Glutamatergic neuron (in vitro differentiated cells): ENCODE results near the gene DLK1. TPM values are rescaled to one million over a fixed set of nuclear protein-coding genes. Genes with fewer than 3 reads are reported as not detected.
A peak's percentile ranks its signal among the peaks of the same experiment; 100 is the strongest.

ENCODE experiments used
- DNase-seq: peaks from one replicate; pipeline ENCODE4 v3.0.0; 2022
- H3K27ac Mint-ChIP-seq: one replicate; pipeline ENCODE4 v1.8.0; 2020; ENCODE audit warnings: mild to moderate bottlenecking, mixed read lengths, inconsistent platforms; ENCODE audit not compliant: unreplicated experiment
- H3K27me3 Mint-ChIP-seq: one replicate; pipeline ENCODE4 v1.8.0; 2020; ENCODE audit warnings: mild to moderate bottlenecking, moderate library complexity, mixed read lengths, inconsistent platforms; ENCODE audit not compliant: unreplicated experiment
- H3K36me3 Mint-ChIP-seq: one replicate; pipeline ENCODE4 v1.8.0; 2020; ENCODE audit warnings: mild to moderate bottlenecking, mixed read lengths, inconsistent platforms; ENCODE audit not compliant: unreplicated experiment
- H3K4me1 Mint-ChIP-seq: one replicate; pipeline ENCODE4 v1.8.0; 2020; ENCODE audit warnings: mild to moderate bottlenecking, low read depth, mixed read lengths, inconsistent platforms; ENCODE audit not compliant: unreplicated experiment
- H3K4me3 Mint-ChIP-seq: one replicate; pipeline ENCODE4 v1.8.0; 2020; ENCODE audit warnings: mild to moderate bottlenecking, mixed read lengths, inconsistent platforms; ENCODE audit not compliant: unreplicated experiment
- H3K9me3 Mint-ChIP-seq: one replicate; pipeline ENCODE4 v1.8.0; 2020; ENCODE audit warnings: mild to moderate bottlenecking, moderate library complexity, mixed read lengths, inconsistent platforms; ENCODE audit not compliant: unreplicated experiment
- CTCF ChIP-seq: fragments of 200-600 bp; sonication (generic); IDR thresholded peaks from one replicate; pipeline ENCODE4 v1.5.0; 2021; ENCODE audit not compliant: partially characterized antibody, unreplicated experiment
- total RNA-seq: library from RNA; stranded (reverse); fragmentation: NEBNext Ultra II Directional; extraction: Animal tissue kit (Norgen Biotek cat#: 25700); gene quantifications from one replicate; pipeline ENCODE4 v1.2.1, GENCODE V29; 2021; ENCODE audit not compliant: unreplicated experiment

Gene DLK1
- total RNA-seq, 1 donor from 2014 or later = 37.3 TPM

GRCh38 chr14:100784523-100785337 is 58.0 kb downstream of the DLK1 start:
- no peak overlapping the region for H3K4me3 Mint-ChIP-seq

DNA sequence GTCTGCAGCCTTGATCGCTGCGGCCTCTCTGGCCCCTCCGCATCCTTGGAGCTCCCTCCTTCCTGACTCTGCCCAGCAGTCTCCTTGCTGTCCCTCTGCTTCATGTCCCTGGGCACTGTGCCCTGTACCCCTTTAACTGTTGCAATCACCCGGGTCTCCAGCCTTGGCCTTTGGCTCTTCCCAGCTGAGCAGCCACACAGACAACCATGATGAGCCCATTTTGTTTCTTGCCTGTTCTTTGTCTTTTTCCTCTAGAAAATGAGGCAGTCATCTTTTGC is 58.6 kb downstream of the DLK1 start:
- no peak overlapping the region for H3K4me3 Mint-ChIP-seq
- H3K27me3 Mint-ChIP-seq = peaks cover 6% of the 10 kb centered on the region
- H3K9me3 Mint-ChIP-seq = peaks cover 4% of the 10 kb centered on the region
- DNase-seq = no peak
- TF ChIP-seq CTCF = no peak
- peak overlapping the region; percentile 79 for H3K27ac Mint-ChIP-seq
- H3K4me1 Mint-ChIP-seq = peaks cover 24% of the 10 kb centered on the region
- no peaks in the 10 kb centered on the region for H3K36me3 Mint-ChIP-seq

More at GRCh38 chr14:100784523-100785337, 58.0 kb downstream of the DLK1 start:
- Mint-ChIP-seq H3K27ac (peak overlapping the region; percentile 79), H3K4me1 (peaks cover 22% of the 10 kb centered on the region), H3K27me3 (peaks cover 9% of the 10 kb centered on the region), H3K36me3 (no peaks in the 10 kb centered on the region), H3K9me3 (peaks cover 4% of the 10 kb centered on the region)
- no peak for DNase-seq
- TF ChIP-seq CTCF = no peak

GRCh38 chr14:100785626-100786025 is 58.9 kb downstream of the DLK1 start:
- H3K4me3 Mint-ChIP-seq = no peak overlapping the region
- H3K36me3 Mint-ChIP-seq = no peaks in the 10 kb centered on the region
- H3K9me3 Mint-ChIP-seq = peaks cover 4% of the 10 kb centered on the region
- peaks cover 6% of the 10 kb centered on the region for H3K27me3 Mint-ChIP-seq
- no peak for TF ChIP-seq CTCF
- H3K4me1 Mint-ChIP-seq = peaks cover 24% of the 10 kb centered on the region
- DNase-seq = no peak
- H3K27ac Mint-ChIP-seq = peak overlapping the region; percentile 79

DNA sequence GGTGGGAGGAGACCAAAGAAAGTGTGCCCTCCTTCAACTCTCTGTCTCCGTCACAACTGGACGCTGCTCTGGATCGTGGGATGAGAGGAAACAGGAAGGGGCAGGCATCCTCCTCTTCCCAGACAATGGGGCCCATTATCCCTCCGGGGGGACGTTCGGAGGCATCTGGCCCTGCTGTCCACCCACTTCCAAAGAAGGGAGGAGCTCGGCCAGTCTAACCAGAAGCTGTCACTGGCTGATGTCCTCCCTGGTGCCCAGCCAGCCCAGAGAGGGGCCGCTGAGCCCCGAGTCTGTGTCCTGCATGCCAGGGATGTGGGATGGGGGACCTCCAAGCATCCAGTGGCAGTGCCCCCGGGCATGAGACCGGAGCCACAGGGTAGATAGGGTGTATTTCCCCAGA is 59.4 kb downstream of the DLK1 start:
- Mint-ChIP-seq H3K9me3 (peaks cover 4% of the 10 kb centered on the region), H3K4me1 (peaks cover 26% of the 10 kb centered on the region), H3K27me3 (peaks cover 6% of the 10 kb centered on the region), H3K36me3 (no peaks in the 10 kb centered on the region), H3K4me3 (no peak overlapping the region), H3K27ac (no peak overlapping the region)
- no peak for TF ChIP-seq CTCF
- DNase-seq = no peak

DNA sequence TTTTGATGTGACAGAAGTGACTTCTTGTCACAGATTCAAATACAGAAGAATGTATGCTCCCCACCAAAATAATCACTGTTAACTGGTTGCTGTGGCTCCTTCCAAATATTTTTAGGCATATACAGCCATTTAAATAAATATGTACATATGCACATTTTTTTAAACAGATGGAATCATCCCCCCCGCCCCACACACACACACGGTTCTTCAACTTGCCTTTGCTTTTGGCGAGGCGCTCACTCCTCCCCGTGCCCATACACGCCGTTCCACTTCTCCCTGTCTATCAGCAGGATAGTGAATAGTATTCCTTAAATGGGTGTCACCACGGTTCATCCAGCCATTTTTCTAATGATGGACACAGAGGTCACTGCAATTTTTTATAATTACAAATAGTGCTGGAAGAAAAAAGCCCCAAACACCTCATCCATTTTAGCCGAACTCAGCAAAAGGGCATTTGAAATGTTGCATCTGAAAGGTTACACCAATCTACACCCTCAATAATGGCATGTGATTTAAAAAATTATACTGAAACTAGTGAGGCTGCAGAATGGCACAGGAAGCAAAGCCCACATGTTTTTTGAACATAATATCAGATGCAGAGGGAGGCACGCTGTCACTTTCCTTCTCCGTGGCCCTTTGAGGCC is 60.0 kb downstream of the DLK1 start:
- H3K36me3 Mint-ChIP-seq = no peaks in the 10 kb centered on the region
- peaks cover 27% of the 10 kb centered on the region for H3K4me1 Mint-ChIP-seq
- TF ChIP-seq CTCF = no peak
- peaks cover 6% of the 10 kb centered on the region for H3K27me3 Mint-ChIP-seq
- H3K4me3 Mint-ChIP-seq = no peak overlapping the region
- no peak for DNase-seq
- peaks cover 4% of the 10 kb centered on the region for H3K9me3 Mint-ChIP-seq
- H3K27ac Mint-ChIP-seq = no peak overlapping the region
